Stomach (tissue), 4 donors: ENCODE results near the gene ULBP2.

Experiments used
- CTCF ChIP-seq, 7 experiments: fragments of 450-650 bp in 4 of 7; fragments of 200-600 bp in 3 of 7; sonication (generic) in 3 of 7; IDR thresholded peaks; one replicate each; pipeline ENCODE4 v1.5.1; 2016 to 2019; ENCODE audit warnings: antibody characterized with exemption in 7 of 7, control low read depth in 2 of 7, mild to moderate bottlenecking in 1 of 7
- EP300 ChIP-seq: sonication (generic); formaldehyde crosslinking; IDR thresholded peaks from one replicate; pipeline ENCODE4 v1.6.1; 2017; ENCODE audit warnings: antibody characterized with exemption
- POLR2A ChIP-seq, 4 donors: fragments of 450-650 bp; IDR thresholded peaks; one replicate each; pipeline ENCODE4 v1.6.1; 2016; ENCODE audit warnings: antibody characterized with exemption in 4 of 4, control low read depth in 2 of 4, mild to moderate bottlenecking in 1 of 4, moderate library complexity in 1 of 4

- no peak for TF ChIP-seq EP300
- no peak for TF ChIP-seq CTCF (IDR thresholded peaks at IDR 0.05)
- no peak for TF ChIP-seq POLR2A (IDR thresholded peaks at IDR 0.05)
Measured at GRCh38 chr6:149924933-149925252, 16.9 kb upstream of the ULBP2 start.
